ENCODE measurements around the gene BTBD10.

Gene BTBD10

GRCh38 chr11:13462311-13462900 lies 616 bp downstream of the BTBD10 start:
- no peak for TF ChIP-seq GATA3 (IDR thresholded peaks at IDR 0.05; ENCODE audit: low read depth, low read length)
- TF ChIP-seq GATA2 (IDR thresholded peaks at IDR 0.05; ENCODE audit: low read depth, low read length) = no peak; the same call in 1 of the 2 replicates

- TF ChIP-seq GATA3 (IDR thresholded peaks at IDR 0.05; ENCODE audit: low read depth, low read length) = no peak
- TF ChIP-seq GATA2 (IDR thresholded peaks at IDR 0.05; ENCODE audit: low read depth, low read length) = no peak
Observed at GRCh38 chr11:13461291-13461690, 1.7 kb downstream of the BTBD10 start.

- TF ChIP-seq GATA3 (IDR thresholded peaks at IDR 0.05; ENCODE audit: low read depth, low read length) (no peak), GATA2 (IDR thresholded peaks at IDR 0.05; ENCODE audit: low read depth, low read length) (no peak)
Observed at GRCh38 chr11:13450832-13451397, 12.1 kb downstream of the BTBD10 start.

GRCh38 chr11:13449522-13449921 lies 13.5 kb downstream of the BTBD10 start:
- TF ChIP-seq GATA3 (IDR thresholded peaks at IDR 0.05; ENCODE audit: low read depth, low read length) (no peak), GATA2 (IDR thresholded peaks at IDR 0.05; ENCODE audit: low read depth, low read length) (no peak)

GRCh38 chr11:13448876-13449275 lies 14.1 kb downstream of the BTBD10 start:
- no peak for TF ChIP-seq GATA3 (IDR thresholded peaks at IDR 0.05; ENCODE audit: low read depth, low read length)
- no peak for TF ChIP-seq GATA2 (IDR thresholded peaks at IDR 0.05; ENCODE audit: low read depth, low read length)

- TF ChIP-seq GATA2 (IDR thresholded peaks at IDR 0.05; ENCODE audit: low read depth, low read length) (no peak), GATA3 (IDR thresholded peaks at IDR 0.05; ENCODE audit: low read depth, low read length) (no peak)
Observed at GRCh38 chr11:13446444-13446843, 16.6 kb downstream of the BTBD10 start.

GRCh38 chr11:13445588-13445987 lies 17.4 kb downstream of the BTBD10 start:
- TF ChIP-seq GATA2 (IDR thresholded peaks at IDR 0.05; ENCODE audit: low read depth, low read length) (no peak), GATA3 (IDR thresholded peaks at IDR 0.05; ENCODE audit: low read depth, low read length) (no peak)

GRCh38 chr11:13440100-13440855 lies 22.7 kb downstream of the BTBD10 start:
- TF ChIP-seq GATA3 (IDR thresholded peaks at IDR 0.05; ENCODE audit: low read depth, low read length) (peak; percentile 76), GATA2 (IDR thresholded peaks at IDR 0.05; ENCODE audit: low read depth, low read length) (peak; percentile 86)

- TF ChIP-seq GATA2 (IDR thresholded peaks at IDR 0.05; ENCODE audit: low read depth, low read length) (no peak), GATA3 (IDR thresholded peaks at IDR 0.05; ENCODE audit: low read depth, low read length) (no peak)
Observed at GRCh38 chr11:13438291-13438690, 24.7 kb downstream of the BTBD10 start.

GRCh38 chr11:13434247-13435205 lies 28.5 kb downstream of the BTBD10 start:
- TF ChIP-seq GATA2 (IDR thresholded peaks at IDR 0.05; ENCODE audit: low read depth, low read length) = no peak
- no peak for TF ChIP-seq GATA3 (IDR thresholded peaks at IDR 0.05; ENCODE audit: low read depth, low read length)

GRCh38 chr11:13433437-13433836 lies 29.6 kb downstream of the BTBD10 start:
- TF ChIP-seq GATA3 (IDR thresholded peaks at IDR 0.05; ENCODE audit: low read depth, low read length) (no peak), GATA2 (IDR thresholded peaks at IDR 0.05; ENCODE audit: low read depth, low read length) (no peak)

- TF ChIP-seq GATA2 (IDR thresholded peaks at IDR 0.05; ENCODE audit: low read depth, low read length) (no peak), GATA3 (IDR thresholded peaks at IDR 0.05; ENCODE audit: low read depth, low read length) (no peak)
Observed at GRCh38 chr11:13429836-13430235, 33.2 kb downstream of the BTBD10 start.

GRCh38 chr11:13429288-13429687 lies 33.7 kb downstream of the BTBD10 start:
- TF ChIP-seq GATA3 (IDR thresholded peaks at IDR 0.05; ENCODE audit: low read depth, low read length) (no peak), GATA2 (IDR thresholded peaks at IDR 0.05; ENCODE audit: low read depth, low read length) (no peak)

- TF ChIP-seq GATA2 (IDR thresholded peaks at IDR 0.05; ENCODE audit: low read depth, low read length) (no peak), GATA3 (IDR thresholded peaks at IDR 0.05; ENCODE audit: low read depth, low read length) (no peak)
Observed at GRCh38 chr11:13427440-13427839, 35.6 kb downstream of the BTBD10 start.
